GM21825 (cell line): ENCODE measurements around the gene LAMA1.

Experiments used
- ATAC-seq: cut with Tn5 transposase; IDR thresholded peaks from one replicate; pipeline ENCODE4 v1.9.1; 2021; ENCODE audit warnings: mild to moderate bottlenecking, moderate library complexity; ENCODE audit not compliant: unreplicated experiment

Gene LAMA1

GRCh38 chr18:7062811-7063210, 54.8 kb downstream of the LAMA1 start:
- ATAC-seq = no peak

GRCh38 chr18:7062236-7062635, 55.4 kb downstream of the LAMA1 start:
- ATAC-seq = no peak

GRCh38 chr18:7059276-7059675, 58.3 kb downstream of the LAMA1 start:
- ATAC-seq = no peak

- no peak for ATAC-seq
Measured at GRCh38 chr18:7056026-7056425, 61.6 kb downstream of the LAMA1 start.

- no peak for ATAC-seq
Measured at GRCh38 chr18:7049951-7050350, 67.6 kb downstream of the LAMA1 start.

GRCh38 chr18:7048081-7048480, 69.5 kb downstream of the LAMA1 start:
- no peak for ATAC-seq

- ATAC-seq = no peak
Measured at GRCh38 chr18:7047336-7047735, 70.3 kb downstream of the LAMA1 start.

- ATAC-seq = no peak
Measured at GRCh38 chr18:7038330-7038851, 79.2 kb downstream of the LAMA1 start.

GRCh38 chr18:7037470-7037869, 80.1 kb downstream of the LAMA1 start:
- no peak for ATAC-seq

- ATAC-seq = no peak
Measured at GRCh38 chr18:7035807-7036206, 81.8 kb downstream of the LAMA1 start.

- no peak for ATAC-seq
Measured at GRCh38 chr18:7034924-7035323, 82.7 kb downstream of the LAMA1 start.

GRCh38 chr18:7032537-7032936, 85.1 kb downstream of the LAMA1 start:
- ATAC-seq = no peak

- ATAC-seq = no peak
Measured at GRCh38 chr18:7028625-7029024, 89.0 kb downstream of the LAMA1 start.

- ATAC-seq = no peak
Measured at GRCh38 chr18:7025194-7025593, 92.4 kb downstream of the LAMA1 start.

GRCh38 chr18:7023581-7023980, 94.0 kb downstream of the LAMA1 start:
- ATAC-seq = no peak

GRCh38 chr18:7023063-7023580, 94.5 kb downstream of the LAMA1 start:
- no peak for ATAC-seq

- ATAC-seq = no peak
Measured at GRCh38 chr18:7021994-7022840, 95.4 kb downstream of the LAMA1 start.

GRCh38 chr18:7020995-7021777, 96.4 kb downstream of the LAMA1 start:
- ATAC-seq = no peak

GRCh38 chr18:7017013-7017412, 100.6 kb downstream of the LAMA1 start:
- ATAC-seq = no peak

- ATAC-seq = no peak
Measured at GRCh38 chr18:7011142-7011541, 106.5 kb downstream of the LAMA1 start.

- no peak for ATAC-seq
Measured at GRCh38 chr18:7004009-7004408, 113.6 kb downstream of the LAMA1 start.

GRCh38 chr18:7002107-7002506, 115.5 kb downstream of the LAMA1 start:
- no peak for ATAC-seq
